ENCODE results near the gene ICOSLG.
"Not testable (repeated sequence)": the region's sequence is repeated elsewhere in the genome, so short reads cannot be mapped to it uniquely, and the experiment has no call there.

The ICOSLG gene

GRCh38 chr21:44184862-44185261 lies 55.9 kb downstream of the ICOSLG start:
- in situ Hi-C loops (cut with MboI; ENCODE audit: low sequenced_read_pairs) = not testable (repeated sequence)

DNA sequence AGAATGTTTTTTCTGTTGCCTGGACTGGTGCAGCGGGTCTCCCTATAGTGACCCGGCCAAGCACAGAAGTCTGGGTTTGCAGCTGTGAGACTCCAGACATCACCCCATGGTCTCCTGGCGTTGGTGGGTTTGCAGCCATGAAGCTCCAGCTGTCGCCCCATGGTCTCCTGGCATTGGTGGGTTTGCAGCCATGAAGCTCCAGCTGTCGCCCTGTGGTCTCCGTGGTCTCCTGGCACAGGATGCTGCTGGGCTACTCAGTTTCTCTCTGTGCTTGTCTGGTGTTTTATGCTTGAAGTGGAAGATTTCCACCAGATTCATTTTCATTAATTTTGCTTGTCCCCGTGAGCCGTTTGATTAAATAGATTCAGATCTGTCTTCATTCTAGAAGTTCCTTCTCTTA lies 58.5 kb downstream of the ICOSLG start:
- in situ Hi-C loops (cut with MboI; ENCODE audit: low sequenced_read_pairs) = not testable (repeated sequence)

GRCh38 chr21:44181506-44181905 lies 59.2 kb downstream of the ICOSLG start:
- in situ Hi-C loops (cut with MboI; ENCODE audit: low sequenced_read_pairs) = not testable (repeated sequence)

- in situ Hi-C loops (cut with MboI; ENCODE audit: low sequenced_read_pairs) = not testable (repeated sequence)
Measured at GRCh38 chr21:44176127-44176526, 64.6 kb downstream of the ICOSLG start.

GRCh38 chr21:44175189-44175588 lies 65.6 kb downstream of the ICOSLG start:
- in situ Hi-C loops (cut with MboI; ENCODE audit: low sequenced_read_pairs) = not testable (repeated sequence)

Measured in HL-60/S4 treated with retinoic acid at 250 ng/mL for 4 days and 3 days (cell line).